ENCODE results near the gene LDB3. TPM values are rescaled to one million over a fixed set of nuclear protein-coding genes. Genes with fewer than 3 reads are reported as not detected.

Gene LDB3
- total RNA-seq, 1 experiment from 2014 or later = 0.05 TPM

GRCh38 chr10:86706401-86706841, 38.1 kb downstream of the LDB3 start:
- no peak for DNase-seq (ENCODE audit: low read depth)

- DNase-seq (ENCODE audit: low read depth) = no peak
These were observed 38.7 kb downstream of the LDB3 start for GRCh38 chr10:86706977-86707376.

- DNase-seq (ENCODE audit: low read depth) = no peak
These were observed 39.2 kb downstream of the LDB3 start for GRCh38 chr10:86707505-86707904.

- no peak for DNase-seq (ENCODE audit: low read depth)
These were observed 39.9 kb downstream of the LDB3 start for GRCh38 chr10:86708068-86708782.

GRCh38 chr10:86708783-86709380, 40.6 kb downstream of the LDB3 start:
- DNase-seq (ENCODE audit: low read depth) = no peak

- no peak for DNase-seq (ENCODE audit: low read depth)
These were observed 41.3 kb downstream of the LDB3 start for GRCh38 chr10:86709396-86710185.

- DNase-seq (ENCODE audit: low read depth) = peak; percentile 87
These were observed 42.7 kb downstream of the LDB3 start for GRCh38 chr10:86710987-86711512.

- peak; percentile 46 for DNase-seq (ENCODE audit: low read depth)
These were observed 43.4 kb downstream of the LDB3 start for GRCh38 chr10:86711513-86712316.

GRCh38 chr10:86712317-86712707, 44.0 kb downstream of the LDB3 start:
- DNase-seq (ENCODE audit: low read depth) = no peak

GRCh38 chr10:86715156-86715795, 47.0 kb downstream of the LDB3 start:
- no peak for DNase-seq (ENCODE audit: low read depth)

- no peak for DNase-seq (ENCODE audit: low read depth)
These were observed 47.5 kb downstream of the LDB3 start for GRCh38 chr10:86715836-86716235.

- DNase-seq (ENCODE audit: low read depth) = no peak
These were observed 48.2 kb downstream of the LDB3 start for GRCh38 chr10:86716466-86716865.

GRCh38 chr10:86718556-86718955, 50.2 kb downstream of the LDB3 start:
- no peak for DNase-seq (ENCODE audit: low read depth)

GRCh38 chr10:86721232-86721631, 52.9 kb downstream of the LDB3 start:
- no peak for DNase-seq (ENCODE audit: low read depth)

- DNase-seq (ENCODE audit: low read depth) = no peak
These were observed 54.7 kb downstream of the LDB3 start for GRCh38 chr10:86723009-86723408.

- DNase-seq (ENCODE audit: low read depth) = no peak
These were observed 56.1 kb downstream of the LDB3 start for GRCh38 chr10:86724445-86724844.

- DNase-seq (ENCODE audit: low read depth) = no peak
These were observed 57.8 kb downstream of the LDB3 start for GRCh38 chr10:86725980-86726676.

GRCh38 chr10:86726677-86726999, 58.3 kb downstream of the LDB3 start:
- no peak for DNase-seq (ENCODE audit: low read depth)

- DNase-seq (ENCODE audit: low read depth) = no peak
These were observed 59.2 kb downstream of the LDB3 start for GRCh38 chr10:86727470-86727869.

GRCh38 chr10:86728056-86728455, 59.7 kb downstream of the LDB3 start:
- no peak for DNase-seq (ENCODE audit: low read depth)

- DNase-seq (ENCODE audit: low read depth) = peak; percentile 8
These were observed 61.4 kb downstream of the LDB3 start for GRCh38 chr10:86729677-86730076.

Measured in M059J (cell line).